Loucy (cell line): Measurements from ENCODE around the gene ANKRD9.

ENCODE experiments used
- H2AFZ ChIP-seq: fragments of 200-600 bp; sonication (generic); 2 replicates; pipeline ENCODE4 v1.6.0; 2016; ENCODE audit warnings: antibody characterized with exemption, mild to moderate bottlenecking, low read length, moderate library complexity
- H3F3A ChIP-seq: fragments of 200-600 bp; 2 replicates; pipeline ENCODE4 v1.6.0; 2016; ENCODE audit warnings: antibody characterized with exemption, low read depth, mild to moderate bottlenecking
- H3K27me3 ChIP-seq: fragments of 200-600 bp; sonication (generic); 2 replicates; pipeline ENCODE4 v1.6.1; 2014; ENCODE audit warnings: low read length, mild to moderate bottlenecking; ENCODE audit not compliant: insufficient read depth, poor library complexity, severe bottlenecking
- H3K36me3 ChIP-seq: fragments of 200-600 bp; sonication (generic); 2 replicates; pipeline ENCODE4 v1.6.1; 2016; ENCODE audit warnings: low read length; ENCODE audit not compliant: insufficient read depth
- H3K4me1 ChIP-seq: fragments of 200-600 bp; sonication (generic); 2 replicates; pipeline ENCODE4 v1.5.1; 2014; ENCODE audit warnings: low read length, mild to moderate bottlenecking; ENCODE audit not compliant: insufficient read depth, poor library complexity, severe bottlenecking
- H3K4me2 ChIP-seq: fragments of 200-600 bp; sonication (generic); 2 replicates; pipeline ENCODE4 v1.6.0; 2014; ENCODE audit warnings: antibody characterized with exemption, low read length, low read depth, mild to moderate bottlenecking; ENCODE audit not compliant: poor library complexity, severe bottlenecking
- H3K4me3 ChIP-seq: fragments of 200-600 bp; sonication (generic); 2 replicates; pipeline ENCODE4 v1.5.1; 2014; ENCODE audit warnings: low read length, mild to moderate bottlenecking, mixed read lengths; ENCODE audit not compliant: poor library complexity, severe bottlenecking
- H3K79me2 ChIP-seq: fragments of 200-600 bp; sonication (generic); 2 replicates; pipeline ENCODE4 v1.6.1; 2014; ENCODE audit warnings: low read length; ENCODE audit not compliant: insufficient read depth
- H3K9ac ChIP-seq: fragments of 200-600 bp; sonication (generic); 2 replicates; pipeline ENCODE4 v1.6.0; 2014; ENCODE audit warnings: mild to moderate bottlenecking, low read depth, low read length, moderate library complexity; ENCODE audit not compliant: poor library complexity, severe bottlenecking
- H3K9me2 ChIP-seq: fragments of 200-600 bp; sonication (generic); replicated peaks from 2 replicates; pipeline ENCODE4 v1.6.1; 2016; ENCODE audit warnings: low read depth, low read length, mixed read lengths
- H3K9me3 ChIP-seq: fragments of 200-600 bp; sonication (generic); 2 replicates; pipeline ENCODE4 v1.6.1; 2014; ENCODE audit warnings: mild to moderate bottlenecking, antibody characterized with exemption, low read length, low read depth; ENCODE audit not compliant: insufficient read depth
- H4K20me1 ChIP-seq: fragments of 200-600 bp; sonication (generic); 2 replicates; pipeline ENCODE4 v1.6.0; 2014; ENCODE audit warnings: antibody characterized with exemption, low read length, mild to moderate bottlenecking; ENCODE audit not compliant: insufficient read depth, poor library complexity, severe bottlenecking
- CTCF ChIP-seq: fragments of 200-600 bp; sonication (generic); conservative IDR thresholded peaks from 2 replicates; pipeline ENCODE4 v1.5.1; 2014; ENCODE audit warnings: mild to moderate bottlenecking, antibody characterized with exemption, low read length
- EZH2phosphoT487 ChIP-seq: fragments of 200-600 bp; IDR thresholded peaks from 2 replicates; pipeline ENCODE4 v1.6.1; 2018; ENCODE audit warnings: antibody characterized with exemption, mild to moderate bottlenecking, moderate library complexity, borderline replicate concordance

ANKRD9 gene

DNA sequence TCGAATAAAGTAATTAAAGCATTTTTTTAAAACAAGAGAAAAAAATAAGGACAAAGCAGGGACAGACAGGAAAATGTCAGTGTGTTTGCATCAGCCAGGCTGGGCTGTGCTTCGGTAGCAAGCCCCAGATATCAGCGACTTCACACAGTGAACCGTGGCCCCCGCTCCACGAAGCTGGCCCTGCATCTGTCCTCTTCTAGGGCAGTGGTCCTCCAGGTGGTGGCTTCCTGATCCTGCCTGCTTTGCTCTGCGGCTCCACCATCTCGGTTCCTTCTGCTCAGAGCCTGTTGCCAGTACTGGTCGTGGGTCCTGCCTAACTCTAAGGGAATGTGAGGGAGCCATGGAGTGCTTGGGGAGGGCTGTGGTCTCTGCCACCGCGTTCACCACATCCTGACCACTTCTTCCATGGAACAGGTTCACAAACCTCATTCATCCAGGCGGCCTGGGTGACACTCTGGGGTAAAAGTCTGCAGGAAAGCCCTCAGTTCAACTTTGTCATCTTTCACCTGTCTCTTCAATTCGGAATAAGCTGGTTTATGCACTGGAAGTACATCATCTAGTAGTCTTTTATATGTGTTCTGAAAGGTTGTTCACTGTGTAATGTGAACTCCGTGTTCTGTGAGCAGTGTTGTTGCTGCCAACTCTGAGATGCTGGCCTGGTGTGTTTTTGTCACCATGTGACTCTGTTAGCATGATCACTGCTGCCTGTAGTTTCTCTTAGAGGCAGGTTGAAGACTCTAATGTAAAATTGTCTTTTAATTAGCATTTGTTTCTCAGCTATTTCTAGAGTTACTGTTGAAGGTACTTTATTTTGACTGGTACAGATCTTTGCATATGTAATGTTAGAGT, 47.9 kb downstream of the ANKRD9 start:
- Histone ChIP-seq H3K36me3 (no peaks in the 10 kb centered on the region), H3K4me2 (no peak overlapping the region), H3K27me3 (no peaks in the 10 kb centered on the region), H3K9me3 (no peaks in the 10 kb centered on the region), H3K9me2 (no peaks in the 10 kb centered on the region), H3K9ac (no peak overlapping the region), H4K20me1 (no peaks in the 10 kb centered on the region), H3K4me1 (no peaks in the 10 kb centered on the region), H3F3A (no peaks in the 10 kb centered on the region), H3K4me3 (no peak overlapping the region), H2AFZ (no peak overlapping the region), H3K79me2 (no peaks in the 10 kb centered on the region)
- TF ChIP-seq EZH2phosphoT487: no peak
- TF ChIP-seq CTCF: no peak

GRCh38 chr14:102457509-102457908, 52.1 kb downstream of the ANKRD9 start:
- H3K9ac ChIP-seq: no peak overlapping the region
- no peaks in the 10 kb centered on the region for H3F3A ChIP-seq
- H3K36me3 ChIP-seq: no peaks in the 10 kb centered on the region
- no peaks in the 10 kb centered on the region for H4K20me1 ChIP-seq
- H3K4me3 ChIP-seq: no peak overlapping the region
- H3K79me2 ChIP-seq: no peaks in the 10 kb centered on the region
- H3K9me2 ChIP-seq: no peaks in the 10 kb centered on the region
- no peak overlapping the region for H3K4me2 ChIP-seq
- no peaks in the 10 kb centered on the region for H3K27me3 ChIP-seq
- TF ChIP-seq EZH2phosphoT487: no peak
- no peak for TF ChIP-seq CTCF
- H2AFZ ChIP-seq: no peak overlapping the region
- H3K4me1 ChIP-seq: no peaks in the 10 kb centered on the region
- H3K9me3 ChIP-seq: no peaks in the 10 kb centered on the region

DNA sequence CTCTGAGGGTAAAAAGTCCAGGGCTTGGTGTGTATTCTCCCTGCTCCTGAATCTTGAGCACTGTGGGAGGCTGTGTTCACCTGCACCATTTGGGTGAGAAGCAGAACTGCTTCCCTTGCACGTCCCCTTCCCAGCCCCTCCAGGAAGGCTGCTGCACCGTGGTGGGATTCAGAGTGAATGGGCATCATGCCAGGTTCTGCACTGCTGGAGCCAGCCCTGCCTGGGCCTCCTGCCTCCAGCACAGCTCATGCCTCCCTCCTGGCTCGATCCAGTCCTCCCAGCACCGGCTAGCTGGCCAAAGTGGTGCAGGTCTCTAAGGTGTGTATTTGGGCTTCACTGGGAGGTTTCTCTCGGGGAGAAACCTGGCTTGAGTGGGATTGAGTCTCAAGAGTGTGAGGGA, 54.9 kb downstream of the ANKRD9 start:
- no peak overlapping the region for H2AFZ ChIP-seq
- no peaks in the 10 kb centered on the region for H3K4me1 ChIP-seq
- H4K20me1 ChIP-seq: no peaks in the 10 kb centered on the region
- H3K27me3 ChIP-seq: no peaks in the 10 kb centered on the region
- H3K9me3 ChIP-seq: no peaks in the 10 kb centered on the region
- TF ChIP-seq CTCF: no peak
- TF ChIP-seq EZH2phosphoT487: no peak
- no peaks in the 10 kb centered on the region for H3F3A ChIP-seq
- no peak overlapping the region for H3K4me3 ChIP-seq
- no peak overlapping the region for H3K9ac ChIP-seq
- H3K36me3 ChIP-seq: no peaks in the 10 kb centered on the region
- no peaks in the 10 kb centered on the region for H3K79me2 ChIP-seq
- no peaks in the 10 kb centered on the region for H3K9me2 ChIP-seq
- H3K4me2 ChIP-seq: no peak overlapping the region
